Measurements from ENCODE around the gene ATXN2.
"Not testable (repeated sequence)": the region's sequence is repeated elsewhere in the genome, so short reads cannot be mapped to it uniquely, and the experiment has no call there.

The ATXN2 gene

GRCh38 chr12:111586986-111587385, 12.1 kb downstream of the ATXN2 start:
- H3K4me2 ChIP-seq (ENCODE audit: low read length), result no peak overlapping the region
- no peaks in the 10 kb centered on the region for H3F3A ChIP-seq (ENCODE audit: insufficient read depth, low read length)
- peaks cover 4% of the 10 kb centered on the region for H3K4me1 ChIP-seq (ENCODE audit: insufficient read depth, low read length, severe bottlenecking)
- H3K27ac ChIP-seq (ENCODE audit: low read depth, low read length, poor library complexity, severe bottlenecking), result no peak overlapping the region
- no peaks in the 10 kb centered on the region for H3K9me2 ChIP-seq (ENCODE audit: low read depth, low read length)
- H3K9me3 ChIP-seq (ENCODE audit: low read length), result no peaks in the 10 kb centered on the region
- no peak overlapping the region for H3K9ac ChIP-seq (ENCODE audit: low read length)
- peaks cover 53% of the 10 kb centered on the region for H3K79me2 ChIP-seq (ENCODE audit: insufficient read depth, low read length)
- H3K4me3 ChIP-seq (ENCODE audit: low read depth, low read length, poor library complexity, severe bottlenecking), result no peak overlapping the region
- no peaks in the 10 kb centered on the region for H3K36me3 ChIP-seq (ENCODE audit: insufficient read depth, low read length)
- no peaks in the 10 kb centered on the region for H3K27me3 ChIP-seq (ENCODE audit: insufficient read depth, low read length)
- H4K20me1 ChIP-seq (ENCODE audit: insufficient read depth, low read length), result no peaks in the 10 kb centered on the region
- no peak overlapping the region for H2AFZ ChIP-seq (ENCODE audit: low read length)
- TF ChIP-seq CTCF (IDR thresholded peaks at IDR 0.05; ENCODE audit: low read length) (no peak), EZH2 (IDR thresholded peaks at IDR 0.05; ENCODE audit: borderline replicate concordance, low read length) (no peak)

- Histone ChIP-seq H3K4me2 (ENCODE audit: low read length) (no peak overlapping the region), H3K9me2 (ENCODE audit: low read depth, low read length) (no peaks in the 10 kb centered on the region), H3K27ac (ENCODE audit: low read depth, low read length, poor library complexity, severe bottlenecking) (no peak overlapping the region), H2AFZ (ENCODE audit: low read length) (no peak overlapping the region), H3K4me1 (ENCODE audit: insufficient read depth, low read length, severe bottlenecking) (peaks cover 4% of the 10 kb centered on the region), H3F3A (ENCODE audit: insufficient read depth, low read length) (no peaks in the 10 kb centered on the region), H3K27me3 (ENCODE audit: insufficient read depth, low read length) (no peaks in the 10 kb centered on the region), H3K36me3 (ENCODE audit: insufficient read depth, low read length) (no peaks in the 10 kb centered on the region), H3K9me3 (ENCODE audit: low read length) (no peaks in the 10 kb centered on the region), H3K79me2 (ENCODE audit: insufficient read depth, low read length) (peaks cover 48% of the 10 kb centered on the region), H4K20me1 (ENCODE audit: insufficient read depth, low read length) (no peaks in the 10 kb centered on the region), H3K4me3 (ENCODE audit: low read depth, low read length, poor library complexity, severe bottlenecking) (no peak overlapping the region), H3K9ac (ENCODE audit: low read length) (no peak overlapping the region)
- TF ChIP-seq CTCF (IDR thresholded peaks at IDR 0.05; ENCODE audit: low read length) (no peak), EZH2 (IDR thresholded peaks at IDR 0.05; ENCODE audit: borderline replicate concordance, low read length) (no peak)
Observed at GRCh38 chr12:111585690-111586089, 13.4 kb downstream of the ATXN2 start.

DNA sequence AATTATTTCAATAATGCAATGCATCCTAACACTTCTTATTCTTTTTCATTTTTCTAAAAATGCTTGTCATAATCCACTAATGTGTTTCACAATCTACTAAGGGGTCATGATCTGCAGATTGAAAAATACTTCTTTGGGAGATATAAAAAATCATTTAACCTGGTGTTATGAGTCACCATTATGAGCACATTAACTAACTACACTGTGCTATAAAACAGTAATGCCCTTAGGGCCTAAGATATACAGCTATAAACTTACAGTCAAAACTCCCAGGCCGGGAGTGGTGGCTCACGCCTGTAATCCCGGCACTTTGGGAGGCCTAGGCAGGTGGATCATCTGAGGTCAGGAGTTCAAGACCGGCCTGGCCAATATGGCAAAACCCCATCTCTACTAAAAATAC, 14.2 kb downstream of the ATXN2 start:
- no peak overlapping the region for H2AFZ ChIP-seq (ENCODE audit: low read length)
- H3K79me2 ChIP-seq (ENCODE audit: insufficient read depth, low read length), result peaks cover 40% of the 10 kb centered on the region
- H3K9me2 ChIP-seq (ENCODE audit: low read depth, low read length), result no peaks in the 10 kb centered on the region
- H3K4me1 ChIP-seq (ENCODE audit: insufficient read depth, low read length, severe bottlenecking), result peaks cover 4% of the 10 kb centered on the region
- no peak overlapping the region for H3K27ac ChIP-seq (ENCODE audit: low read depth, low read length, poor library complexity, severe bottlenecking)
- H3K4me3 ChIP-seq (ENCODE audit: low read depth, low read length, poor library complexity, severe bottlenecking), result no peak overlapping the region
- TF ChIP-seq EZH2 (IDR thresholded peaks at IDR 0.05; ENCODE audit: borderline replicate concordance, low read length), result no peak
- no peak for TF ChIP-seq CTCF (IDR thresholded peaks at IDR 0.05; ENCODE audit: low read length)
- H3K9ac ChIP-seq (ENCODE audit: low read length), result no peak overlapping the region
- no peaks in the 10 kb centered on the region for H4K20me1 ChIP-seq (ENCODE audit: insufficient read depth, low read length)
- H3K36me3 ChIP-seq (ENCODE audit: insufficient read depth, low read length), result no peaks in the 10 kb centered on the region
- H3K9me3 ChIP-seq (ENCODE audit: low read length), result no peaks in the 10 kb centered on the region
- H3F3A ChIP-seq (ENCODE audit: insufficient read depth, low read length), result no peaks in the 10 kb centered on the region
- H3K27me3 ChIP-seq (ENCODE audit: insufficient read depth, low read length), result no peaks in the 10 kb centered on the region
- no peak overlapping the region for H3K4me2 ChIP-seq (ENCODE audit: low read length)

DNA sequence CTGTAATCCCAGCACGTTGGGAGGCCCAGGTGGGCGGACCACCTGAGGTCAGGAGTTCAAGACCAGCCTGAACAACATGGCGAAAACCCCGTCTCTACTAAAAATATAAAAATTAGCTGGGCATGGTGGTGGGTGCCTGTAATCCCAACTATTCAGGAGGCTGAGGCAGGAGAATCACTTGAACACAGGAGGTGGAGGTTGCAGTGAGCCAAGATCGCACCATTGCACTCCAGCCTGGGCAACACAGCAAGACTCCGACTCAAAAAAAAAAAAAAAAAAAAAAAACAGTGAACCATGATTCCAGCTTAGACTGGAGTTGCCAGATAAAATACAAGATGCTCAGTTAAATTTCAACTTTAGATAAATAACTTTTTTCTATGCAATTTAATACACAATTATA, 15.6 kb downstream of the ATXN2 start:
- H3K27me3 ChIP-seq (ENCODE audit: insufficient read depth, low read length); H3K9me2 ChIP-seq (ENCODE audit: low read depth, low read length); H4K20me1 ChIP-seq (ENCODE audit: insufficient read depth, low read length); H3K36me3 ChIP-seq (ENCODE audit: insufficient read depth, low read length); H3K4me1 ChIP-seq (ENCODE audit: insufficient read depth, low read length, severe bottlenecking); H2AFZ ChIP-seq (ENCODE audit: low read length); H3K27ac ChIP-seq (ENCODE audit: low read depth, low read length, poor library complexity, severe bottlenecking); H3K9me3 ChIP-seq (ENCODE audit: low read length); H3K4me2 ChIP-seq (ENCODE audit: low read length); H3K9ac ChIP-seq (ENCODE audit: low read length); H3K4me3 ChIP-seq (ENCODE audit: low read depth, low read length, poor library complexity, severe bottlenecking); H3F3A ChIP-seq (ENCODE audit: insufficient read depth, low read length): not testable (repeated sequence)
- H3K79me2 ChIP-seq (ENCODE audit: insufficient read depth, low read length), result peaks cover 41% of the 10 kb centered on the region
